ENCODE data around the gene SIRT7.

Gene SIRT7

DNA sequence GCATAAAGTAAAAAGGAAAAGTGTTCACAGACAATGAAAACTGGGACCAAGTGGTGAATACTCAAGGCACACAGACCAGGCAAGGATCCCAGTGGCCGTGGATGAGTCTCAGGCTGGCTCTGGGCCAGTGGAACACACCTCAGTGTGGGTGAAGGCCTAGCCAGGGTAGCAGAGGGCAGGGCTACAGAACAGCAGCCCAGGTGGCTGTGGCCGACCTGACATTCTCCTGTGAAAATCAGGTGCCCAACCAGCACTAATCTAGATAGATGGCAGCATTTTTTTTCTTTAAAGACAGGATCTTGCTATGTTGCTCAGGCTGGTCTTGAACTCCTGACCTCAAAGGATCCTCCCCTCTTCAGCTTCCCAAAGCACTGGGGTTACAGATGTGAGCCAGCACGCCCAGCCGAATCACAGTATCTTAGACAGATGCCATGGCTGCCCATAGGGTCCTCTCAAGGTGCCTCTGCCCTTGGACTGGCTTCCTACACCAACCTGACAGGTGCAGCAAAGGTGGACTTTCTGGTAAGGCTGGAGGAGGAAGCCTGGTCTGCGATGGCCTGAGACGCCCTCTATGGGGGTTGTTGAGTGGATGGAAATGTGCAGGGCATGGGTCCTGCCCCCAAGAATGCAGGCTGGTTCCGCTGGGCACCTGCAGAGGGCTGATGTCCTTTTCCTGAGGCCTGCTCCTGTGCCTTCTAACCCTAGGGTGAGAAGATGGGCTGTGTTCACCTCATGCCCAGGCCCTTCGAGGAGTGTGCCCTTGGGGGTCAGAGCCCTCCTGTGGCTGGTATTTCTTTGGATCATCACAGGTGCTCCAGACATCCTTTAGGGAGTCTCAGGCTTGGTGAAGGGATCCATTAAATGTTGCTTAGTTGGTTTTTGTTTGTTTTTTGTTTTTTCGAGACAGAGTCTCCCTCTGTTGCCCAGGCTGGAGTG lies 53.9 kb downstream of the SIRT7 start:
- TF ChIP-seq, protein P1, sequence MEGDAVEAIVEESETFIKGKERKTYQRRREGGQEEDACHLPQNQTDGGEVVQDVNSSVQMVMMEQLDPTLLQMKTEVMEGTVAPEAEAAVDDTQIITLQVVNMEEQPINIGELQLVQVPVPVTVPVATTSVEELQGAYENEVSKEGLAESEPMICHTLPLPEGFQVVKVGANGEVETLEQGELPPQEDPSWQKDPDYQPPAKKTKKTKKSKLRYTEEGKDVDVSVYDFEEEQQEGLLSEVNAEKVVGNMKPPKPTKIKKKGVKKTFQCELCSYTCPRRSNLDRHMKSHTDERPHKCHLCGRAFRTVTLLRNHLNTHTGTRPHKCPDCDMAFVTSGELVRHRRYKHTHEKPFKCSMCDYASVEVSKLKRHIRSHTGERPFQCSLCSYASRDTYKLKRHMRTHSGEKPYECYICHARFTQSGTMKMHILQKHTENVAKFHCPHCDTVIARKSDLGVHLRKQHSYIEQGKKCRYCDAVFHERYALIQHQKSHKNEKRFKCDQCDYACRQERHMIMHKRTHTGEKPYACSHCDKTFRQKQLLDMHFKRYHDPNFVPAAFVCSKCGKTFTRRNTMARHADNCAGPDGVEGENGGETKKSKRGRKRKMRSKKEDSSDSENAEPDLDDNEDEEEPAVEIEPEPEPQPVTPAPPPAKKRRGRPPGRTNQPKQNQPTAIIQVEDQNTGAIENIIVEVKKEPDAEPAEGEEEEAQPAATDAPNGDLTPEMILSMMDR (IDR thresholded peaks at IDR 0.05; ENCODE audit: low read depth, low read length, missing control alignments): no peak
- no peak for DNase-seq (ENCODE audit: low read depth)
- no peak overlapping the region for H3K4me3 ChIP-seq (ENCODE audit: low read depth, low read length)

DNA sequence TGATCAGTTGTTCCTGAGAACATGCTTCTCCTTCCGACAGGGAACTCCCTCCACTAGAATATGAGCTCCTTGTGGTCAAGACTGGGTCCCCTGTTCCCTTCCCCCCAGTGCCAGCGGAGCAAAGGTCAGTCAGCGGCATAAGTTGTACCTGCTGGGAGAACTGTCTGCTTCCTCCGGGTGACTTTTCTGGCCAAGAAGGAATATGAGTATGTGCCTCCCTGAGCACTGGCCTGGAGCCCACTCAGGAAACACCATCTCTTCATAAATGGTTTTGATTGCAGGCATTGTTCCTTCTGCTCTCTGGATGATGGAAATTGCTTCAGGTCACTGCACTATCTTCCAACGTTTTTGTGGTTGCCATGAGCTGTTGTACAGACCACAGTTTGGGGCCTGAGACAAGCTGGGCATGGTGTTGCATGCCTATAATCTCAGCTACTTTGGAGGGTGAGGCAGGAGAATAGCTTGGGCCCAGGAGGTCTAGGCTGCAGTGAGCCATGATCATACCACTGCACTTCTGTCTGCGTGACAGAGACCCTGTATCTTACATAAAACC lies 54.8 kb downstream of the SIRT7 start:
- TF ChIP-seq, protein P1 (IDR thresholded peaks at IDR 0.05; ENCODE audit: low read depth, low read length, missing control alignments): no peak
- no peak for DNase-seq (ENCODE audit: low read depth)
- H3K4me3 ChIP-seq (ENCODE audit: low read depth, low read length): no peak overlapping the region; the same call in 1 of the 2 replicates

All from GM12864 (cell line).